Mesothelial cell of epicardium (in vitro differentiated cells): ENCODE measurements around the gene GSG1L. TPM values are rescaled to one million over a fixed set of nuclear protein-coding genes. Genes with fewer than 3 reads are reported as not detected.

Experiments
- DNase-seq, 2 experiments: peaks; one replicate each; pipeline ENCODE4 v3.0.0; 2021; ENCODE audit warnings: low spot score in 2 of 2; ENCODE audit not compliant: unreplicated experiment in 2 of 2
- H3K27ac Mint-ChIP-seq: 2 replicates; pipeline ENCODE4 v1.8.0; 2021; ENCODE audit warnings: mixed read lengths
- H3K27me3 Mint-ChIP-seq: 2 replicates; pipeline ENCODE4 v1.8.0; 2021; ENCODE audit warnings: low read depth, mixed read lengths
- H3K36me3 Mint-ChIP-seq: 2 replicates; pipeline ENCODE4 v1.8.0; 2021; ENCODE audit warnings: mixed read lengths
- H3K4me1 Mint-ChIP-seq: 2 replicates; pipeline ENCODE4 v1.8.0; 2021; ENCODE audit warnings: mixed read lengths
- H3K4me3 Mint-ChIP-seq: 2 replicates; pipeline ENCODE4 v1.8.0; 2021; ENCODE audit warnings: mild to moderate bottlenecking, moderate library complexity, mixed read lengths
- H3K9me3 Mint-ChIP-seq: 2 replicates; pipeline ENCODE4 v1.8.0; 2021; ENCODE audit warnings: mixed read lengths
- total RNA-seq: library from RNA; stranded (reverse); gene quantifications from 3 replicates; pipeline ENCODE4 v1.2.1, GENCODE V29; 2021
- TF ChIP-seq, protein P1 (sequence below): fragments of 200-600 bp; sonication (generic); IDR thresholded peaks from one replicate; pipeline ENCODE4 v1.5.0; 2021; ENCODE audit warnings: antibody characterized with exemption; ENCODE audit not compliant: unreplicated experiment

Gene GSG1L
- total RNA-seq, 1 donor from 2014 or later = 1.7 TPM

DNA sequence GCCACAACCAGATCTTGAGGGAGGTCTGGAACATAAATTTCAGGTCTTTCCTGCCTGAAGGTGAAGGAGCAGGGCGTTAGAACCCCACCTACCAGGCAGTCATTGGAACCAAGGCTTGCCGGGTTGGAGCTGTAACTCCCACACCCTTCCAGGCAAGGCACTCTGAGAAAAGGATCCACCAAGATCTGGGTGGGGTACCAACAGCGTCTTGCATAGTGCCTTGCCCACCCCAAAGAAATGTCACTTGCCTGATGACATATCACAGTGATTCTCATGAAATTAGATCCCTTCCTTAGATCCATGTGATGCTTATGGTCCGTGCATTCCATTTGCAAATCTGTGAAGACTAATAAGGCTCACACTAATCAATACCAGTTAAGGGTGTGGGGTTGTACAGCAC lies 312.3 kb downstream of the GSG1L start:
- H3K36me3 Mint-ChIP-seq = peaks cover 13% of the 10 kb centered on the region
- no peak overlapping the region for H3K4me3 Mint-ChIP-seq
- TF ChIP-seq, protein P1, sequence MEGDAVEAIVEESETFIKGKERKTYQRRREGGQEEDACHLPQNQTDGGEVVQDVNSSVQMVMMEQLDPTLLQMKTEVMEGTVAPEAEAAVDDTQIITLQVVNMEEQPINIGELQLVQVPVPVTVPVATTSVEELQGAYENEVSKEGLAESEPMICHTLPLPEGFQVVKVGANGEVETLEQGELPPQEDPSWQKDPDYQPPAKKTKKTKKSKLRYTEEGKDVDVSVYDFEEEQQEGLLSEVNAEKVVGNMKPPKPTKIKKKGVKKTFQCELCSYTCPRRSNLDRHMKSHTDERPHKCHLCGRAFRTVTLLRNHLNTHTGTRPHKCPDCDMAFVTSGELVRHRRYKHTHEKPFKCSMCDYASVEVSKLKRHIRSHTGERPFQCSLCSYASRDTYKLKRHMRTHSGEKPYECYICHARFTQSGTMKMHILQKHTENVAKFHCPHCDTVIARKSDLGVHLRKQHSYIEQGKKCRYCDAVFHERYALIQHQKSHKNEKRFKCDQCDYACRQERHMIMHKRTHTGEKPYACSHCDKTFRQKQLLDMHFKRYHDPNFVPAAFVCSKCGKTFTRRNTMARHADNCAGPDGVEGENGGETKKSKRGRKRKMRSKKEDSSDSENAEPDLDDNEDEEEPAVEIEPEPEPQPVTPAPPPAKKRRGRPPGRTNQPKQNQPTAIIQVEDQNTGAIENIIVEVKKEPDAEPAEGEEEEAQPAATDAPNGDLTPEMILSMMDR = no peak
- no peaks in the 10 kb centered on the region for H3K9me3 Mint-ChIP-seq
- peaks cover 9% of the 10 kb centered on the region for H3K4me1 Mint-ChIP-seq
- no peaks in the 10 kb centered on the region for H3K27me3 Mint-ChIP-seq
- DNase-seq = no peak
- no peak overlapping the region for H3K27ac Mint-ChIP-seq

DNA sequence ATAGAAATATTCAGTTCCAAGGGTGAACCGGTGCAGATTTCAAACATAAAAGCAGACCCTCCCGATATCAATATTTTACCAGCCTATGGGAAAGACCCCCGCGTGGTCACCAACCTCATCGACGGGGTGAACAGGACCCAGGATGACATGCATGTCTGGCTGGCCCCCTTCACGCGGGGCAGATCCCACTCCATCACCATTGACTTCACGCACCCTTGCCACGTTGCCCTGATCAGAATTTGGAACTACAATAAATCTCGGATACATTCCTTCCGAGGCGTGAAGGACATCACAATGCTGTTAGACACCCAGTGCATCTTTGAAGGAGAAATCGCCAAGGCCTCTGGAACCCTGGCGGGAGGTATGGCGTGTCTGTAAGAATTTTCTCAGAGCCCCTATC lies 313.6 kb downstream of the GSG1L start:
- peaks cover 18% of the 10 kb centered on the region for H3K36me3 Mint-ChIP-seq
- H3K27me3 Mint-ChIP-seq = no peaks in the 10 kb centered on the region
- H3K4me3 Mint-ChIP-seq = no peak overlapping the region
- TF ChIP-seq, protein P1 = no peak
- H3K9me3 Mint-ChIP-seq = peaks cover 5% of the 10 kb centered on the region
- H3K27ac Mint-ChIP-seq = no peak overlapping the region
- DNase-seq = no peak
- H3K4me1 Mint-ChIP-seq = peaks cover 15% of the 10 kb centered on the region

DNA sequence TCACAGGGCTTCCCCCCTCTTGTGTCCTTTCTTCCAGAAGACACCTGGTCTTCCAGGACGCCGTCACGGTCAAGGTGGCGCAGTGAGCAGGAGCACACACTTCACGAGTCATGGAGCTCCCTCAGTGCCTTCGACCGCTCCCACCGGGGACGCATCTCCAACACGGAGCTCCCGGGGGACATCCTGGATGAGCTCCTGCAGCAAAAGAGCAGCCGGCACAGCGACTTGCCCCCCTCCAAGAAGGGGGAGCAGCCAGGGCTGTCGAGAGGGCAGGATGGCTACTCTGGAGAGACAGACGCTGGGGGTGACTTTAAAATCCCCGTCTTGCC lies 314.0 kb downstream of the GSG1L start:
- no peak for DNase-seq
- peaks cover 17% of the 10 kb centered on the region for H3K36me3 Mint-ChIP-seq
- peaks cover 15% of the 10 kb centered on the region for H3K4me1 Mint-ChIP-seq
- no peak overlapping the region for H3K4me3 Mint-ChIP-seq
- H3K27ac Mint-ChIP-seq = no peak overlapping the region
- H3K9me3 Mint-ChIP-seq = peaks cover 7% of the 10 kb centered on the region
- H3K27me3 Mint-ChIP-seq = no peaks in the 10 kb centered on the region
- TF ChIP-seq, protein P1 = no peak

DNA sequence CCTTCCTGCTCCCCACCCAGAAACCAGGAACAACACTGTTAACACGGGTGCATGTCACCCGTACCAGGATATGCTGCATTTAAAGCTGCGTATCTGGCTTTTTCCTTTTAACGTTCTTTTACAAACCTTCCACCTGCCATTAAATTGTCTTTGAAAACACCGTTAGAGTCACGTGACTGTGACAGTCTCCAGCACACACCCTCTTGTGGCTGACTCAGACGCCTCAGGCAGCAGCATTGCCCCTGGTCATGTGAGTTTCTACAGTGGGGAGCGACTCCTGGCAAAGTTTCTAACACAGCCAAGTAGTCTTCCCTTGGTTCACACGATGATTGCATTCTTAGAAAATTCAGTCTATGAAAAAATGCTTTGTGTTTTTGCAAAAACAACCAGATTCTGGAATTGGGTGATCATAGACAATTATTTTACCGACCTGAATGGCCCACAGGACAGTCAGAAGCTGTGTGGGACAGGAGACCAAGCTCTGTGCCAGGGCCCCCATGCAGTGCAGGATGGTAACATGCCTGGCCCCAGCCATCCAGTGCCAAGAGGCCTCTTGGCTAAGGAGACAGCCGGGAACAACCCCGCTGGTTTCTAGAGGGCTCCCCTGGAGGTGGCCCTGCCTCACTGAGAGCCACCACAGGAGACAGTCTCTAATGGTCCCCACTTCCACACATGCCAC lies 314.5 kb downstream of the GSG1L start:
- TF ChIP-seq, protein P1 = no peak
- Mint-ChIP-seq H3K27ac (peak overlapping the region; percentile 59), H3K9me3 (peaks cover 7% of the 10 kb centered on the region), H3K4me3 (no peak overlapping the region), H3K4me1 (peaks cover 15% of the 10 kb centered on the region), H3K27me3 (no peaks in the 10 kb centered on the region), H3K36me3 (peaks cover 17% of the 10 kb centered on the region)
- DNase-seq = peak in 1 of 2 experiments; percentile 49

DNA sequence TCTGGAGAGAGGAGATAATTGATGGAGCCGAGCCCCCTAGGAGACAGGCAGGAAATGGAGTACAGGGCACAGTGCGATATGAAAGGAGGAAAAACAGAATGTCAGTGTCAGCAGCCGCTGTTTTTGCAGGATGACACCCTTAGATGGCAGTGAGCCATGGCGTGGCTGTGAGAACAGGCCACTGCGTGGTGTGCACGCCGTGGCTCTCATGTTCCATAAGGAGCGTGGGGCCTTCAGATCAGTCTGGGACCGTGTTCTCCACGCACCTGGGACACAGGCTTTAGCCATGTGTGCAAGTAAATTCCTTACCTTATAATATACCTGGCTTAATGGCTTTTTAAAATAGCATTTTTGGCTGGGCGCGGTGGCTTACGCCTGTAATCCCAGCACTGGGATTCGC lies 315.6 kb downstream of the GSG1L start:
- TF ChIP-seq, protein P1 = no peak
- peaks cover 15% of the 10 kb centered on the region for H3K4me1 Mint-ChIP-seq
- DNase-seq = no peak
- peaks cover 19% of the 10 kb centered on the region for H3K36me3 Mint-ChIP-seq
- H3K27me3 Mint-ChIP-seq = no peaks in the 10 kb centered on the region
- H3K9me3 Mint-ChIP-seq = peaks cover 7% of the 10 kb centered on the region
- no peak overlapping the region for H3K27ac Mint-ChIP-seq
- no peak overlapping the region for H3K4me3 Mint-ChIP-seq
